ENCODE measurements around the gene RASA3.
"Not testable (repeated sequence)": the region's sequence is repeated elsewhere in the genome, so short reads cannot be mapped to it uniquely, and the experiment has no call there.

Gene RASA3

DNA sequence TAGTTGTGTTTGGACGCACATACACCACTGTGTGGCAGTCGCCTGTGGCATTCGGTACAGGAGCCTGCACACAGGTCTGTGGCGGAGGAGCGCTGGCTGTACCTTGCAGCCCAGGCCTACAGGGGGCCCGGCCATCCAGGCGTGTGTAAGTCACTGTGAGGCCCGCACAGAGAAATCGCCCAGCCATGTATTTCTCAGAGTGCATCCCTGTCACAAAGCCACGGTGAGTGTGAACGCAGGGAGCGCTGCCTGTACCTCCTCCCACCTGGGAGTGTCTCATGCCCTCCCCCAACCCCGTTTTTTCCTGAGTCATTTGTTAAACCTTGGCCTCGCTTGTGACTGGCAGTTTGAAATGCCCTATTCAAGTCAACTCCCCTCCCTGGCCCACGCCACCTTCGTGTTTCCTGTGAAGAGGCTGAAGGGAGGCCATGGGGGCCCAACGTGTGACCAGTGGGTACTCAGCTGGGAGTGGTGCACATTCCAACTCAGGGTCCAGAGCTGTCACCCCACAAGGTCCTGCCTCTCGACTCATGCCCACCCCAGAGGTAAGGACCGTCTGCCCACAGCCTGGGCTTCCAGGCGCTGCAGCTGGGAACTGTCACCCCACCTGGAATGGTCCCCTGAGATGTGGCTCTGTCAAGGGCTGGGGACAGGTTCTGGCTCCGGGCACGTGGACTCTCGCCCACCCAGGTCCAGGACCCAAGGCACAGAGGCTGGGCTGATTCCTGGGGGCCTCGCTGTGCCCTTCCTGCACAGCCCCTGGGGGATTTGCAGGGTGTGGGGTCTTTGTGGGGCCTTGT lies 11.6 kb upstream of the RASA3 start:
- in situ Hi-C loops (cut with MboI; ENCODE audit: low sequenced_read_pairs) = no loop called here

GRCh38 chr13:114142640-114143490 lies 10.4 kb upstream of the RASA3 start:
- in situ Hi-C loops (cut with MboI; ENCODE audit: low sequenced_read_pairs) = no loop called here

GRCh38 chr13:114142137-114142550 lies 9.7 kb upstream of the RASA3 start:
- in situ Hi-C loops (cut with MboI; ENCODE audit: low sequenced_read_pairs) = no loop called here

DNA sequence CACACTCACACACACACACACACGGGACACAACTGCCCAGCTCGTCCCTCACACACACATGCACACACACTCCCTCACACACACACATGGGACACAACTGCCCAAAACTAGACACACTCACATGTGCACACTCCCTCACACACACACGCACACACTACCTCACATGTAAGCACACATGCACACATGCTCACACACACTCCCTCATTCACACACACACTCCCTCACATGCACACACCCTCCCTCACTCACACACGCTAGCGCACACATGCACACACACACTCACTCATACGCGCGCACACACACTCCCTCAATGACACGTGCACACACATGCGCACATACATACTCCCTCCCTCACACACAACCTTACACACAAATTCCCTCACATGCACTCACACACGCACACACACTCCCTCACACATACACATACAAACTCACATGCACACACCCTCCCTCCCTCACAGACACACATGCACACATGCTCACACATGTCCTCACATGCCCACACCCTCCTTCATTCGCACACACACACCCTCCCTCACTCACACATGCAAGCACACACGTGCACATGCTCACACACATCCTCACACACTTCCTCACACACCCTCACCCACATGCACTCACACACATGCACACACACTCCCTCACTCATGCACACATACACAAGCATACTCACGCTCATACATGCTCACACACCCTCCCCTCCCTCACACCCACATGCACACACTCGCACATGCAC lies 9.0 kb upstream of the RASA3 start:
- in situ Hi-C loops (cut with MboI; ENCODE audit: low sequenced_read_pairs) = no loop called here

- in situ Hi-C loops (cut with MboI; ENCODE audit: low sequenced_read_pairs) = no loop called here
Observed at GRCh38 chr13:114140906-114141250, 8.5 kb upstream of the RASA3 start.

GRCh38 chr13:114140131-114140905 lies 7.9 kb upstream of the RASA3 start:
- in situ Hi-C loops (cut with MboI; ENCODE audit: low sequenced_read_pairs) = no loop called here

DNA sequence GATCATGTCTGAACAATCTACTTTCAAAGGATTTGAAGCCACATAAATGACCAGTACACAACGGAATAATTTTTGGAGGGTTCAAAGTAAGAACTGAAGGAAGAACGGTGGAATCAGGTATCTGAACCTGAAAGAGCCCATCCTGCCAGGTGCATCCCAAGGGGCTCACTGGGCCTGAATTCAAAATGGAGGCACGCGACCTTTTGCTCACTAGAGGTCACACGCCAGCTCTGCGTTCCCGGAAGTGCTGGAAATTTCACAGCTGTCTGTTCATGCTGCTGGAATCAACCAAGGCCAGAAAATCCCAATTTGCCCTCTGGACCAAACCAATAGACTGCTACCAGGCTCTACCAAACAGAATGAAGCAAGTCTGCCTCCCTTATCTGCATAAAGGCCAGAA lies 4.2 kb upstream of the RASA3 start:
- in situ Hi-C loops (cut with MboI; ENCODE audit: low sequenced_read_pairs) = no loop called here

- in situ Hi-C loops (cut with MboI; ENCODE audit: low sequenced_read_pairs) = no loop called here
Observed at GRCh38 chr13:114135731-114136171, 3.3 kb upstream of the RASA3 start.

GRCh38 chr13:114134944-114135610 lies 2.7 kb upstream of the RASA3 start:
- in situ Hi-C loops (cut with MboI; ENCODE audit: low sequenced_read_pairs) = no loop called here

DNA sequence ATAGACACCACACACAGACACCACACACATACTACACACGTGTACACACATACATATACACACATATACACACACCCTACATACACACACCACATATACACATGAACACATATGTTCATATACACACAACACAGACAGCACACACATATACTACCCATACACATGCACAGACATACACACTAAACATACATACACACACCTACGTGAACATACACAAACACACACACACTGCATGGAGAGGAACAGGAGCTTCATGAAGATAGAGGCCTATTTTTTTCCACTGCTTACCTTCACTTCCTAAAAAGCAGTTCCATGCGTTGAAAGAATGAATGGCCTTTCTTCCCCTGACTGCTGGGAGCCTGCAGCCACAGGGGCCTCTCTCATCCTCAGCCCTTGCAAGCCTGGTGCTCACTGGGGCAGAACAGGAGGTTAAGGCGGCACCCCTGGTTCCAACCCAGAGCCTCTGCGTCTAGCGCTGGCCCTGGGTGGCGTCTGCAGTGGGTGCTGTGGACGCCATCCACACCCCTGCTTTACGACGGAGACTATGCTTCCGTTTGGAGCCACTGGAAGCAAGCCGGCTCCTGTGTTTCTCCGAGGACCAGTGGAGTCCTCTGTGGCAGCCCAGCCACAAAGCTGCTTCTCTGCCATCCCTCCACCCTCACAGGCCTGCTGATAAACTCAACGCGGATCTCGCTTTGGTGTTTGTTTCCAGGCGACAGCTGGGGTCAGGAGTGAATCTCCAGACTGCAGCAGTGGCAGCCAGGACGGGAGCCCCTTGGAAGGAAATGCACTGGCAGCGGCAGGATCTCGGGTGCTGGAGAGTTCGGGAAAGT lies 1.9 kb upstream of the RASA3 start:
- in situ Hi-C loops (cut with MboI; ENCODE audit: low sequenced_read_pairs) = no loop called here

GRCh38 chr13:114133552-114133951 lies 1.1 kb upstream of the RASA3 start:
- in situ Hi-C loops (cut with MboI; ENCODE audit: low sequenced_read_pairs) = not testable (repeated sequence)

- in situ Hi-C loops (cut with MboI; ENCODE audit: low sequenced_read_pairs) = not testable (repeated sequence)
Observed at GRCh38 chr13:114133126-114133525, 703 bp upstream of the RASA3 start.

DNA sequence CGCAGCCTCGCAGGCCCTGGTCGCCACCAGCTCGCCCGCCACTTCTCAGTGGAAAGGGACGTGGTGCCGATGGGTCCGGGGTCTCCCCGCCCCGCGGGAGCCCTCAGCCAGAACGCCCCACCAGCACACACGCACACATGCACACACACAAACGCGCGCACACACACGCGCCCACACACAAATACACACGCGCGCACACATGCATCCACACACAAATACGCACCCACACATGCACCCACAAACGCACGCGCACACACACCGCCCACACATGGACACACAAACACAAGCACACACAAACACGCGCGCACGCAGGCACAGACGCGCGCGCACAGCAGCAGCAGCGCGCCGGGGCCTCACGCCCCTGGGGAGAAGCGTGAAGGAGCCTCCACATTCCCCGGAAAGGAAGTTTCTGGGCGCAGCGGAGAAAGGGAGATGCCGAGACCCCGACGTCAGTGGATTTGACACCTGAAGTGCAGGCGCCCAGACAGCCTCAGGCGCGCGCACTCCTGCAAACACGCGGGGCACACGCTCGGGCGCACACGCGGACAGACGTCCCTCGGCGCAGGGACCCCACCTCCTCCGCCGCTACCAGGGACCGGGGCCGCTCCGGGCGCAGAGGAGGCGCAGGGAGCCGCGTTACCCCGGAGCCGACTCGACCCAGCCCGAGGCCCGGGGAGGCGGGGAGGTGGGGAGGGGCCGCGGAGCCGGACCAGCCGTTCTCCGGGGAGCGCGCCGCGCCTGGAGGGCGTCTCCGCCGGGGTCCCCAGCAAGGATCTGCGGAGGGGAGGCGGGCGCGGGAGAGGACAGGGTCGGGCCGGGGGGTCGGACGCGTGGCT lies 622 bp downstream of the RASA3 start:
- in situ Hi-C loops (cut with MboI; ENCODE audit: low sequenced_read_pairs) = no loop called here

GRCh38 chr13:114130837-114131582 lies 1.4 kb downstream of the RASA3 start:
- in situ Hi-C loops (cut with MboI; ENCODE audit: low sequenced_read_pairs) = no loop called here

- in situ Hi-C loops (cut with MboI; ENCODE audit: low sequenced_read_pairs) = no loop called here
Observed at GRCh38 chr13:114130131-114130836, 2.1 kb downstream of the RASA3 start.

- in situ Hi-C loops (cut with MboI; ENCODE audit: low sequenced_read_pairs) = no loop called here
Observed at GRCh38 chr13:114129649-114130062, 2.8 kb downstream of the RASA3 start.
